HepG2 (cell line): Measurements from ENCODE around the gene PFKL. TPM values are rescaled to one million over a fixed set of nuclear protein-coding genes. Genes with fewer than 3 reads are reported as not detected.

Experiments
- AGO1 ChIP-seq: fragments of 200-400 bp; formaldehyde crosslinking; IDR thresholded peaks from 2 replicates; pipeline ENCODE4 v1.6.1; 2017; ENCODE audit warnings: mild to moderate bottlenecking, low read depth, low read length, moderate library complexity; ENCODE audit not compliant: poor library complexity, severe bottlenecking
- FUBP1 ChIP-seq: sonication (generic); formaldehyde crosslinking; IDR thresholded peaks from 2 replicates; pipeline ENCODE4 v1.5.1; 2020; ENCODE audit warnings: missing genetic modification reagents, mild to moderate bottlenecking, borderline replicate concordance
- HNRNPL ChIP-seq: fragments of 200-400 bp; formaldehyde crosslinking; IDR thresholded peaks from 2 replicates; pipeline ENCODE4 v1.6.1; 2017; ENCODE audit warnings: mild to moderate bottlenecking, low read depth, low read length
- JUNB ChIP-seq: sonication (generic); formaldehyde crosslinking; IDR thresholded peaks from 2 replicates; pipeline ENCODE4 v1.8.0; 2022; ENCODE audit warnings: missing genetic modification reagents, mild to moderate bottlenecking, borderline replicate concordance
- MAX ChIP-seq: IDR thresholded peaks from 2 replicates; pipeline ENCODE4 v1.6.1; 2012; ENCODE audit warnings: inconsistent platforms
- MXD4 ChIP-seq: IDR thresholded peaks from 2 replicates; pipeline ENCODE4 v1.6.1; 2016; ENCODE audit warnings: mild to moderate bottlenecking, missing biosample characterization, missing genetic modification reagents
- STAG1 ChIP-seq: sonication (generic); formaldehyde crosslinking; IDR thresholded peaks from 2 replicates; pipeline ENCODE4 v1.4.0; 2020; ENCODE audit warnings: missing genetic modification reagents
- TMF1 ChIP-seq: sonication (generic); formaldehyde crosslinking; IDR thresholded peaks from 2 replicates; pipeline ENCODE4 v1.8.1; 2022; ENCODE audit warnings: low read depth, missing genetic modification reagents
- ZFY ChIP-seq: sonication (generic); formaldehyde crosslinking; IDR thresholded peaks from 2 replicates; pipeline ENCODE4 v1.4.0; 2020; ENCODE audit warnings: missing genetic modification reagents
- ZNF580 ChIP-seq: IDR thresholded peaks from 2 replicates; pipeline ENCODE4 v1.6.1; 2016; ENCODE audit warnings: low read depth, borderline replicate concordance
- polyA plus RNA-seq, 8 experiments: library from polyadenylated mRNA; depleted of rRNA in 3 of 8; stranded (reverse) in 7 of 8; unstranded in 1 of 8; fragments of >200 nt; fragmentation: Illumina TruSeq in 4 of 8; extraction: Trizol in 4 of 8; gene quantifications; 2 replicates each; pipeline versions ENCODE4 v1.2.1 to v1.2.3, GENCODE V29; 2011 to 2016; ENCODE audit warnings: low read depth in 4 of 8, missing spikeins in 1 of 8, mixed read lengths in 1 of 8; ENCODE audit not compliant: insufficient read depth in 1 of 8
- total RNA-seq, 5 experiments: library from RNA; depleted of rRNA; stranded (reverse); fragments of >200 nt; fragmentation: Illumina TruSeq; extraction: Trizol; gene quantifications; 2 replicates each; pipeline ENCODE4 v1.2.3, GENCODE V29; 2016; ENCODE audit warnings: low read depth in 1 of 5
- TF ChIP-seq, protein P1 (sequence below): sonication (generic); formaldehyde crosslinking; IDR thresholded peaks from 2 replicates; pipeline ENCODE4 v1.8.0; 2022; ENCODE audit warnings: missing genetic modification reagents, mild to moderate bottlenecking, borderline replicate concordance
- TF ChIP-seq, protein P2 (sequence below): sonication (generic); formaldehyde crosslinking; IDR thresholded peaks from 2 replicates; pipeline ENCODE4 v1.4.0; 2020; ENCODE audit warnings: mild to moderate bottlenecking, missing genetic modification reagents
- TF ChIP-seq, protein P3 (sequence below), 2 experiments: IDR thresholded peaks; 2 replicates each; pipeline ENCODE4 v1.6.1; 2011 to 2012; ENCODE audit warnings: low read length in 2 of 2, borderline replicate concordance in 1 of 2, low read depth in 1 of 2, mild to moderate bottlenecking in 1 of 2, moderate library complexity in 1 of 2
- TF ChIP-seq, protein P4 (sequence below): sonication (generic); formaldehyde crosslinking; IDR thresholded peaks from 2 replicates; pipeline ENCODE4 v1.5.1; 2020; ENCODE audit warnings: missing genetic modification reagents, mild to moderate bottlenecking, borderline replicate concordance
- TF ChIP-seq, protein P5 (sequence below): sonication (generic); formaldehyde crosslinking; conservative IDR thresholded peaks from 2 replicates; pipeline ENCODE4 v1.8.0; 2022; ENCODE audit warnings: low read depth, missing genetic modification reagents

The PFKL gene
- total and polyA plus RNA-seq, 2 of the 13 experiments (the other 11 are each of a cell fraction or from before 2014, with no cell fraction given) = 92.8 to 106 TPM

- TF ChIP-seq, protein P1, sequence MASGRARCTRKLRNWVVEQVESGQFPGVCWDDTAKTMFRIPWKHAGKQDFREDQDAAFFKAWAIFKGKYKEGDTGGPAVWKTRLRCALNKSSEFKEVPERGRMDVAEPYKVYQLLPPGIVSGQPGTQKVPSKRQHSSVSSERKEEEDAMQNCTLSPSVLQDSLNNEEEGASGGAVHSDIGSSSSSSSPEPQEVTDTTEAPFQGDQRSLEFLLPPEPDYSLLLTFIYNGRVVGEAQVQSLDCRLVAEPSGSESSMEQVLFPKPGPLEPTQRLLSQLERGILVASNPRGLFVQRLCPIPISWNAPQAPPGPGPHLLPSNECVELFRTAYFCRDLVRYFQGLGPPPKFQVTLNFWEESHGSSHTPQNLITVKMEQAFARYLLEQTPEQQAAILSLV = no peak
- TF ChIP-seq AGO1 = no peak
- no peak for TF ChIP-seq TMF1
- no peak for TF ChIP-seq STAG1
- TF ChIP-seq, protein P2, sequence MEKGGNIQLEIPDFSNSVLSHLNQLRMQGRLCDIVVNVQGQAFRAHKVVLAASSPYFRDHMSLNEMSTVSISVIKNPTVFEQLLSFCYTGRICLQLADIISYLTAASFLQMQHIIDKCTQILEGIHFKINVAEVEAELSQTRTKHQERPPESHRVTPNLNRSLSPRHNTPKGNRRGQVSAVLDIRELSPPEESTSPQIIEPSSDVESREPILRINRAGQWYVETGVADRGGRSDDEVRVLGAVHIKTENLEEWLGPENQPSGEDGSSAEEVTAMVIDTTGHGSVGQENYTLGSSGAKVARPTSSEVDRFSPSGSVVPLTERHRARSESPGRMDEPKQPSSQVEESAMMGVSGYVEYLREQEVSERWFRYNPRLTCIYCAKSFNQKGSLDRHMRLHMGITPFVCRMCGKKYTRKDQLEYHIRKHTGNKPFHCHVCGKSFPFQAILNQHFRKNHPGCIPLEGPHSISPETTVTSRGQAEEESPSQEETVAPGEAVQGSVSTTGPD (CRISPR knock-in tag) = no peak
- no peak for TF ChIP-seq JUNB (CRISPR knock-in tag)
- no peak for TF ChIP-seq MAX
- TF ChIP-seq ZFY (CRISPR knock-in tag) = peak; percentile 81
- TF ChIP-seq, protein P3, sequence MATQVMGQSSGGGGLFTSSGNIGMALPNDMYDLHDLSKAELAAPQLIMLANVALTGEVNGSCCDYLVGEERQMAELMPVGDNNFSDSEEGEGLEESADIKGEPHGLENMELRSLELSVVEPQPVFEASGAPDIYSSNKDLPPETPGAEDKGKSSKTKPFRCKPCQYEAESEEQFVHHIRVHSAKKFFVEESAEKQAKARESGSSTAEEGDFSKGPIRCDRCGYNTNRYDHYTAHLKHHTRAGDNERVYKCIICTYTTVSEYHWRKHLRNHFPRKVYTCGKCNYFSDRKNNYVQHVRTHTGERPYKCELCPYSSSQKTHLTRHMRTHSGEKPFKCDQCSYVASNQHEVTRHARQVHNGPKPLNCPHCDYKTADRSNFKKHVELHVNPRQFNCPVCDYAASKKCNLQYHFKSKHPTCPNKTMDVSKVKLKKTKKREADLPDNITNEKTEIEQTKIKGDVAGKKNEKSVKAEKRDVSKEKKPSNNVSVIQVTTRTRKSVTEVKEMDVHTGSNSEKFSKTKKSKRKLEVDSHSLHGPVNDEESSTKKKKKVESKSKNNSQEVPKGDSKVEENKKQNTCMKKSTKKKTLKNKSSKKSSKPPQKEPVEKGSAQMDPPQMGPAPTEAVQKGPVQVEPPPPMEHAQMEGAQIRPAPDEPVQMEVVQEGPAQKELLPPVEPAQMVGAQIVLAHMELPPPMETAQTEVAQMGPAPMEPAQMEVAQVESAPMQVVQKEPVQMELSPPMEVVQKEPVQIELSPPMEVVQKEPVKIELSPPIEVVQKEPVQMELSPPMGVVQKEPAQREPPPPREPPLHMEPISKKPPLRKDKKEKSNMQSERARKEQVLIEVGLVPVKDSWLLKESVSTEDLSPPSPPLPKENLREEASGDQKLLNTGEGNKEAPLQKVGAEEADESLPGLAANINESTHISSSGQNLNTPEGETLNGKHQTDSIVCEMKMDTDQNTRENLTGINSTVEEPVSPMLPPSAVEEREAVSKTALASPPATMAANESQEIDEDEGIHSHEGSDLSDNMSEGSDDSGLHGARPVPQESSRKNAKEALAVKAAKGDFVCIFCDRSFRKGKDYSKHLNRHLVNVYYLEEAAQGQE (IDR thresholded peaks at IDR 0.05; ENCODE audit: borderline replicate concordance in 1 of 2, low read depth in 1 of 2, low read length in 2 of 2) = no peak
- peak; percentile 75; the same call in 1 of the 2 replicates for TF ChIP-seq MXD4 (CRISPR knock-in tag)
- TF ChIP-seq, protein P4, sequence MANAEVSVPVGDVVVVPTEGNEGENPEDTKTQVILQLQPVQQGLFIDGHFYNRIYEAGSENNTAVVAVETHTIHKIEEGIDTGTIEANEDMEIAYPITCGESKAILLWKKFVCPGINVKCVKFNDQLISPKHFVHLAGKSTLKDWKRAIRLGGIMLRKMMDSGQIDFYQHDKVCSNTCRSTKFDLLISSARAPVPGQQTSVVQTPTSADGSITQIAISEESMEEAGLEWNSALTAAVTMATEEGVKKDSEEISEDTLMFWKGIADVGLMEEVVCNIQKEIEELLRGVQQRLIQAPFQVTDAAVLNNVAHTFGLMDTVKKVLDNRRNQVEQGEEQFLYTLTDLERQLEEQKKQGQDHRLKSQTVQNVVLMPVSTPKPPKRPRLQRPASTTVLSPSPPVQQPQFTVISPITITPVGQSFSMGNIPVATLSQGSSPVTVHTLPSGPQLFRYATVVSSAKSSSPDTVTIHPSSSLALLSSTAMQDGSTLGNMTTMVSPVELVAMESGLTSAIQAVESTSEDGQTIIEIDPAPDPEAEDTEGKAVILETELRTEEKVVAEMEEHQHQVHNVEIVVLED (CRISPR knock-in tag) = no peak; the same call in 1 of the 2 replicates
- no peak for TF ChIP-seq FUBP1 (CRISPR knock-in tag)
- TF ChIP-seq ZNF580 = 0 out of 2 replicates have a peak, but pooled peaks have one; percentile 29
- TF ChIP-seq HNRNPL = no peak
- TF ChIP-seq, protein P5, sequence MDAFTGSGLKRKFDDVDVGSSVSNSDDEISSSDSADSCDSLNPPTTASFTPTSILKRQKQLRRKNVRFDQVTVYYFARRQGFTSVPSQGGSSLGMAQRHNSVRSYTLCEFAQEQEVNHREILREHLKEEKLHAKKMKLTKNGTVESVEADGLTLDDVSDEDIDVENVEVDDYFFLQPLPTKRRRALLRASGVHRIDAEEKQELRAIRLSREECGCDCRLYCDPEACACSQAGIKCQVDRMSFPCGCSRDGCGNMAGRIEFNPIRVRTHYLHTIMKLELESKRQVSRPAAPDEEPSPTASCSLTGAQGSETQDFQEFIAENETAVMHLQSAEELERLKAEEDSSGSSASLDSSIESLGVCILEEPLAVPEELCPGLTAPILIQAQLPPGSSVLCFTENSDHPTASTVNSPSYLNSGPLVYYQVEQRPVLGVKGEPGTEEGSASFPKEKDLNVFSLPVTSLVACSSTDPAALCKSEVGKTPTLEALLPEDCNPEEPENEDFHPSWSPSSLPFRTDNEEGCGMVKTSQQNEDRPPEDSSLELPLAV (CRISPR knock-in tag) = no peak
Measured at GRCh38 chr21:44299458-44300261, at the start of gene PFKL (continued).
